HepG2 (cell line): ENCODE measurements around the gene WNK2. TPM values are rescaled to one million over a fixed set of nuclear protein-coding genes. Genes with fewer than 3 reads are reported as not detected.

Experiments
- ASH2L ChIP-seq: fragments of 300-600, 200-600 bp; sonication (generic); IDR thresholded peaks from 2 replicates; pipeline ENCODE4 v1.7.0; 2017; ENCODE audit warnings: low read depth, mild to moderate bottlenecking, moderate library complexity, mixed read lengths, low read length; ENCODE audit not compliant: insufficient read length
- BRCA1 ChIP-seq: sonication (generic); formaldehyde crosslinking; IDR thresholded peaks from 2 replicates; pipeline ENCODE4 v1.4.0; 2020; ENCODE audit warnings: missing genetic modification reagents
- ELF1 ChIP-seq: sonication (generic); formaldehyde crosslinking; IDR thresholded peaks from 2 replicates; pipeline ENCODE4 v1.4.0; 2020; ENCODE audit warnings: missing genetic modification reagents
- ERF ChIP-seq: IDR thresholded peaks from 2 replicates; pipeline ENCODE4 v1.6.1; 2018; ENCODE audit warnings: missing biosample characterization, missing genetic modification reagents
- ETS1 ChIP-seq: sonication (generic); formaldehyde crosslinking; IDR thresholded peaks from 2 replicates; pipeline ENCODE4 v1.4.0; 2020; ENCODE audit warnings: missing genetic modification reagents
- FOXP1 ChIP-seq, 2 experiments: fragments of 450-650 bp in 1 of 2; IDR thresholded peaks; 2 replicates each; pipeline ENCODE4 v1.6.1; 2017 to 2018; ENCODE audit warnings: antibody characterized with exemption in 1 of 2
- HNRNPUL1 ChIP-seq: fragments of 200-400 bp; formaldehyde crosslinking; IDR thresholded peaks from 2 replicates; pipeline ENCODE4 v1.6.1; 2017; ENCODE audit warnings: low read depth, mild to moderate bottlenecking, low read length, moderate library complexity
- MAFK ChIP-seq, 2 experiments: IDR thresholded peaks in 1 of 2; conservative IDR thresholded peaks in 1 of 2; 2 replicates each; pipeline ENCODE4 v1.6.1; 2011; ENCODE audit warnings: improper control_type of control experiment in 2 of 2, low read length in 2 of 2
- MYNN ChIP-seq: sonication (generic); formaldehyde crosslinking; IDR thresholded peaks from 2 replicates; pipeline ENCODE4 v1.4.0; 2020; ENCODE audit warnings: mild to moderate bottlenecking, low read depth, missing genetic modification reagents
- SMAD9 ChIP-seq: sonication (generic); formaldehyde crosslinking; IDR thresholded peaks from 2 replicates; pipeline ENCODE4 v1.5.1; 2020; ENCODE audit warnings: mild to moderate bottlenecking, missing genetic modification reagents
- STAT5B ChIP-seq: sonication (generic); formaldehyde crosslinking; IDR thresholded peaks from 2 replicates; pipeline ENCODE4 v1.4.0; 2020; ENCODE audit warnings: missing genetic modification reagents
- TARDBP ChIP-seq: sonication (generic); formaldehyde crosslinking; IDR thresholded peaks from 2 replicates; pipeline ENCODE4 v1.8.0; 2022; ENCODE audit warnings: mild to moderate bottlenecking, missing genetic modification reagents
- TIGD3 ChIP-seq: sonication (generic); formaldehyde crosslinking; IDR thresholded peaks from 2 replicates; pipeline ENCODE4 v1.5.1; 2020; ENCODE audit warnings: mild to moderate bottlenecking, missing genetic modification reagents, borderline replicate concordance
- ZBTB3 ChIP-seq: sonication (generic); formaldehyde crosslinking; IDR thresholded peaks from 2 replicates; pipeline ENCODE4 v1.4.0; 2020; ENCODE audit warnings: low read depth, mild to moderate bottlenecking, moderate library complexity, missing genetic modification reagents, borderline replicate concordance
- ZFAT ChIP-seq: sonication (generic); formaldehyde crosslinking; conservative IDR thresholded peaks from 2 replicates; pipeline ENCODE4 v1.8.1; 2023; ENCODE audit warnings: missing genetic modification reagents, inconsistent platforms
- ZFP36L2 ChIP-seq: sonication (generic); formaldehyde crosslinking; IDR thresholded peaks from 2 replicates; pipeline ENCODE4 v1.4.0; 2020; ENCODE audit warnings: missing genetic modification reagents
- ZNF263 ChIP-seq: sonication (generic); formaldehyde crosslinking; IDR thresholded peaks from 2 replicates; pipeline ENCODE4 v1.4.0; 2020; ENCODE audit warnings: missing genetic modification reagents
- ZNF280D ChIP-seq: sonication (generic); formaldehyde crosslinking; IDR thresholded peaks from 2 replicates; pipeline ENCODE4 v1.5.1; 2020; ENCODE audit warnings: mild to moderate bottlenecking, missing genetic modification reagents
- ZNF362 ChIP-seq: sonication (generic); formaldehyde crosslinking; IDR thresholded peaks from 2 replicates; pipeline ENCODE4 v1.4.0; 2020; ENCODE audit warnings: missing genetic modification reagents, mild to moderate bottlenecking, borderline replicate concordance
- ZNF496 ChIP-seq: sonication (generic); formaldehyde crosslinking; IDR thresholded peaks from 2 replicates; pipeline ENCODE4 v1.8.1; 2023; ENCODE audit warnings: mild to moderate bottlenecking, moderate library complexity, missing genetic modification reagents; ENCODE audit not compliant: insufficient replicate concordance
- ZNF674 ChIP-seq: sonication (generic); formaldehyde crosslinking; IDR thresholded peaks from 2 replicates; pipeline ENCODE4 v1.5.0; 2020; ENCODE audit warnings: low read depth, mild to moderate bottlenecking, missing genetic modification reagents
- ZNF773 ChIP-seq: sonication (generic); formaldehyde crosslinking; IDR thresholded peaks from 2 replicates; pipeline ENCODE4 v1.4.0; 2020; ENCODE audit warnings: missing genetic modification reagents, borderline replicate concordance
- ZSCAN21 ChIP-seq: sonication (generic); formaldehyde crosslinking; IDR thresholded peaks from 2 replicates; pipeline ENCODE4 v1.8.0; 2022; ENCODE audit warnings: mild to moderate bottlenecking, missing genetic modification reagents, moderate library complexity, borderline replicate concordance
- polyA plus RNA-seq, 8 experiments: library from polyadenylated mRNA; depleted of rRNA in 3 of 8; stranded (reverse) in 7 of 8; unstranded in 1 of 8; fragments of >200 nt; fragmentation: Illumina TruSeq in 4 of 8; extraction: Trizol in 4 of 8; gene quantifications; 2 replicates each; pipeline versions ENCODE4 v1.2.1 to v1.2.3, GENCODE V29; 2011 to 2016; ENCODE audit warnings: low read depth in 4 of 8, missing spikeins in 1 of 8, mixed read lengths in 1 of 8; ENCODE audit not compliant: insufficient read depth in 1 of 8
- total RNA-seq, 5 experiments: library from RNA; depleted of rRNA; stranded (reverse); fragments of >200 nt; fragmentation: Illumina TruSeq; extraction: Trizol; gene quantifications; 2 replicates each; pipeline ENCODE4 v1.2.3, GENCODE V29; 2016; ENCODE audit warnings: low read depth in 1 of 5

The WNK2 gene
- total and polyA plus RNA-seq, 2 of the 13 experiments (the other 11 are each of a cell fraction or from before 2014, with no cell fraction given): 10.5 to 12.0 TPM

GRCh38 chr9:93299418-93300174 lies 115.7 kb downstream of the WNK2 start (continued):
- TF ChIP-seq ZNF362 (CRISPR knock-in tag) (0 out of 2 replicates have a peak, but pooled peaks have one; percentile 8), STAT5B (CRISPR knock-in tag) (no peak; the same call in 1 of the 2 replicates), MAFK (conservative IDR thresholded peaks at IDR 0.05 in 1 of 2, IDR thresholded peaks at IDR 0.05 in 1 of 2; ENCODE audit: low read length in 2 of 2) (no peak), ZNF496 (CRISPR knock-in tag) (no peak), ETS1 (CRISPR knock-in tag) (no peak), BRCA1 (CRISPR knock-in tag) (no peak), FOXP1 (IDR thresholded peaks at IDR 0.05) (no peak), FOXP1 (CRISPR knock-in tag; IDR thresholded peaks at IDR 0.05) (peak; percentile 72), TIGD3 (no peak), ZNF773 (no peak), HNRNPUL1 (no peak), SMAD9 (CRISPR knock-in tag) (no peak), ASH2L (peak; percentile 90), ZNF674 (CRISPR knock-in tag) (no peak), ERF (peak; percentile 74), MYNN (CRISPR knock-in tag) (no peak), ZNF280D (CRISPR knock-in tag) (no peak; the same call in 1 of the 2 replicates), ZSCAN21 (CRISPR knock-in tag) (no peak), ZFP36L2 (CRISPR knock-in tag) (no peak), ELF1 (CRISPR knock-in tag) (peak; percentile 19; the same call in 1 of the 2 replicates), ZFAT (no peak), ZNF263 (CRISPR knock-in tag) (peak; percentile 55; the same call in 1 of the 2 replicates), TARDBP (CRISPR knock-in tag) (peak; percentile 85), ZBTB3 (no peak)
